Subcutaneous abdominal adipose tissue (tissue), 5 donors: ENCODE measurements around the gene HTT.
"Not testable (repeated sequence)": the region's sequence is repeated elsewhere in the genome, so short reads cannot be mapped to it uniquely, and the experiment has no call there.

Source experiments
- H3K27ac ChIP-seq: one replicate; pipeline ENCODE4 v1.7.0; 2013; ENCODE audit warnings: low read depth, mild to moderate bottlenecking, inconsistent platforms, low read length, moderate library complexity
- H3K27me3 ChIP-seq, 5 donors: one replicate each; pipeline ENCODE4 v1.7.0; 2013; ENCODE audit warnings: low read length in 5 of 5, inconsistent platforms in 1 of 5; ENCODE audit not compliant: control insufficient read depth in 5 of 5, insufficient read depth in 4 of 5
- H3K36me3 ChIP-seq, 5 donors: one replicate each; pipeline ENCODE4 v1.7.0; 2013; ENCODE audit warnings: low read length in 5 of 5; ENCODE audit not compliant: control insufficient read depth in 5 of 5, insufficient read depth in 5 of 5
- H3K4me1 ChIP-seq, 5 donors: one replicate each; pipeline ENCODE4 v1.7.0; 2013; ENCODE audit warnings: low read length in 5 of 5, mild to moderate bottlenecking in 3 of 5, moderate library complexity in 1 of 5; ENCODE audit not compliant: control insufficient read depth in 5 of 5, insufficient read depth in 5 of 5
- H3K4me3 ChIP-seq, 5 donors: one replicate each; pipeline ENCODE4 v1.7.0; 2013; ENCODE audit warnings: low read length in 5 of 5, low read depth in 1 of 5
- H3K9ac ChIP-seq, 5 donors: one replicate each; pipeline ENCODE4 v1.7.0; 2013; ENCODE audit warnings: low read length in 5 of 5, mild to moderate bottlenecking in 4 of 5, moderate library complexity in 3 of 5
- H3K9me3 ChIP-seq, 5 donors: one replicate each; pipeline ENCODE4 v1.7.0; 2013; ENCODE audit warnings: low read length in 5 of 5; ENCODE audit not compliant: control insufficient read depth in 5 of 5
- donor health status: healthy.
- donor health status: healthy.
- donor health status: healthy.
- donor health status: healthy.
- donor health status: healthy.

HTT gene

GRCh38 chr4:3128976-3129375, 54.5 kb downstream of the HTT start:
- Histone ChIP-seq H3K9me3 (no peaks in the 10 kb centered on the region), H3K4me3 (no peak overlapping the region), H3K27me3 (no peaks in the 10 kb centered on the region), H3K9ac (no peak overlapping the region), H3K36me3 (peaks cover 16 to 73% (median 66%) of the 10 kb centered on the region in 5 donors), H3K27ac (no peak overlapping the region), H3K4me1 (peaks cover 0 to 7% (median 4%) of the 10 kb centered on the region in 5 donors)

GRCh38 chr4:3130201-3130600, 55.7 kb downstream of the HTT start:
- H3K4me3 ChIP-seq = no peak overlapping the region
- H3K27me3 ChIP-seq = no peaks in the 10 kb centered on the region
- no peaks in the 10 kb centered on the region for H3K9me3 ChIP-seq
- H3K4me1 ChIP-seq = peaks cover 0 to 7% (median 3%) of the 10 kb centered on the region in 5 donors
- H3K36me3 ChIP-seq = peaks cover 19 to 83% (median 74%) of the 10 kb centered on the region in 5 donors
- no peak overlapping the region for H3K27ac ChIP-seq
- H3K9ac ChIP-seq = no peak overlapping the region

- no peak overlapping the region for H3K27ac ChIP-seq
- H3K9me3 ChIP-seq = no peaks in the 10 kb centered on the region
- peaks cover 19 to 89% (median 77%) of the 10 kb centered on the region in 5 donors for H3K36me3 ChIP-seq
- H3K9ac ChIP-seq = no peak overlapping the region
- no peak overlapping the region for H3K4me3 ChIP-seq
- H3K27me3 ChIP-seq = no peaks in the 10 kb centered on the region
- H3K4me1 ChIP-seq = peaks cover 0 to 13% (median 7%) of the 10 kb centered on the region in 5 donors
Observed at GRCh38 chr4:3130826-3131225, 56.3 kb downstream of the HTT start.

GRCh38 chr4:3134201-3134600, 59.7 kb downstream of the HTT start:
- no peak overlapping the region for H3K9ac ChIP-seq
- no peak overlapping the region for H3K4me3 ChIP-seq
- peaks cover 0 to 16% (median 7%) of the 10 kb centered on the region in 5 donors for H3K4me1 ChIP-seq
- no peaks in the 10 kb centered on the region for H3K9me3 ChIP-seq
- H3K27ac ChIP-seq = no peak overlapping the region
- H3K36me3 ChIP-seq = peaks cover 11 to 78% (median 54%) of the 10 kb centered on the region in 5 donors
- H3K27me3 ChIP-seq = no peaks in the 10 kb centered on the region

GRCh38 chr4:3135155-3136011, 60.9 kb downstream of the HTT start:
- peaks cover 12 to 72% (median 52%) of the 10 kb centered on the region in 5 donors for H3K36me3 ChIP-seq
- H3K9ac ChIP-seq = peak overlapping the region in 1 of 5 donors; percentile 28
- peaks cover 0 to 28% (median 17%) of the 10 kb centered on the region in 5 donors for H3K4me1 ChIP-seq
- H3K4me3 ChIP-seq = no peak overlapping the region
- H3K27ac ChIP-seq = peak overlapping the region; percentile 74
- no peaks in the 10 kb centered on the region for H3K9me3 ChIP-seq
- no peaks in the 10 kb centered on the region for H3K27me3 ChIP-seq

GRCh38 chr4:3136454-3136853, 62.0 kb downstream of the HTT start:
- Histone ChIP-seq H3K4me1 (peaks cover 0 to 30% (median 19%) of the 10 kb centered on the region in 5 donors), H3K9ac (no peak overlapping the region), H3K27ac (no peak overlapping the region), H3K27me3 (no peaks in the 10 kb centered on the region), H3K9me3 (no peaks in the 10 kb centered on the region), H3K36me3 (peaks cover 15 to 70% (median 47%) of the 10 kb centered on the region in 5 donors), H3K4me3 (no peak overlapping the region)

- no peak overlapping the region for H3K4me3 ChIP-seq
Observed at GRCh38 chr4:3137908-3138307, 63.4 kb downstream of the HTT start.

GRCh38 chr4:3145234-3145924, 70.9 kb downstream of the HTT start:
- H3K4me3 ChIP-seq = no peak overlapping the region
- no peaks in the 10 kb centered on the region for H3K27me3 ChIP-seq
- H3K4me1 ChIP-seq = peaks cover 0 to 2% (median under 1%) of the 10 kb centered on the region in 5 donors
- peaks cover 36 to 67% (median 55%) of the 10 kb centered on the region in 5 donors for H3K36me3 ChIP-seq
- no peak overlapping the region for H3K9ac ChIP-seq
- no peak overlapping the region for H3K27ac ChIP-seq
- H3K9me3 ChIP-seq = no peaks in the 10 kb centered on the region

More at GRCh38 chr4:3137908-3138307, 63.4 kb downstream of the HTT start:
- H3K27ac ChIP-seq = no peak overlapping the region
- H3K9me3 ChIP-seq = no peaks in the 10 kb centered on the region
- H3K9ac ChIP-seq = no peak overlapping the region
- H3K36me3 ChIP-seq = peaks cover 11 to 55% (median 35%) of the 10 kb centered on the region in 5 donors
- peaks cover 0 to 30% (median 19%) of the 10 kb centered on the region in 5 donors for H3K4me1 ChIP-seq
- H3K27me3 ChIP-seq = no peaks in the 10 kb centered on the region

- no peaks in the 10 kb centered on the region for H3K9me3 ChIP-seq
- H3K27ac ChIP-seq = no peak overlapping the region
- H3K4me3 ChIP-seq = no peak overlapping the region
- H3K9ac ChIP-seq = no peak overlapping the region
- H3K36me3 ChIP-seq = peaks cover 29 to 90% (median 74%) of the 10 kb centered on the region in 5 donors
- no peaks in the 10 kb centered on the region for H3K4me1 ChIP-seq
- no peaks in the 10 kb centered on the region for H3K27me3 ChIP-seq
Observed at GRCh38 chr4:3148926-3149325, 74.4 kb downstream of the HTT start.

GRCh38 chr4:3151238-3151637, 76.8 kb downstream of the HTT start:
- not testable (repeated sequence) for H3K4me1 ChIP-seq, H3K9me3 ChIP-seq, H3K9ac ChIP-seq, H3K27me3 ChIP-seq, H3K27ac ChIP-seq, H3K4me3 ChIP-seq
- H3K36me3 ChIP-seq = peaks cover 18 to 89% (median 77%) of the 10 kb centered on the region in 5 donors
